Testis (tissue), 3 donors: ENCODE results near the gene C9orf50. TPM values are rescaled to one million over a fixed set of nuclear protein-coding genes. Genes with fewer than 3 reads are reported as not detected.

Experiments used
- DNase-seq: peaks from one replicate; pipeline ENCODE4 v3.0.0-alpha.2; 2019
- H3K27ac ChIP-seq, 2 donors: fragments of 200-600 bp; sonication (generic); one replicate each; pipeline ENCODE4 v1.5.1; 2019
- H3K27me3 ChIP-seq: fragments of 200-600 bp; sonication (generic); one replicate; pipeline ENCODE4 v1.5.1; 2019
- H3K36me3 ChIP-seq: fragments of 200-600 bp; sonication (generic); one replicate; pipeline ENCODE4 v1.5.1; 2017; ENCODE audit warnings: low read depth; ENCODE audit errors: missing control alignments
- H3K4me1 ChIP-seq: fragments of 200-600 bp; sonication (generic); one replicate; pipeline ENCODE4 v1.5.1; 2019
- H3K4me3 ChIP-seq, 2 donors: fragments of 200-600 bp; sonication (generic); one replicate each; pipeline ENCODE4 v1.5.1; 2017 to 2019
- H3K9me3 ChIP-seq: fragments of 200-600 bp; sonication (generic); one replicate; pipeline ENCODE4 v1.5.1; 2017
- CTCF ChIP-seq, 3 experiments: fragments of 450-650 bp in 2 of 3; fragments of 200-600 bp in 1 of 3; sonication (generic) in 1 of 3; IDR thresholded peaks; one replicate each; pipeline ENCODE4 v1.5.1; 2016 to 2019; ENCODE audit warnings: antibody characterized with exemption in 3 of 3, mild to moderate bottlenecking in 2 of 3, moderate library complexity in 1 of 3
- POLR2A ChIP-seq: fragments of 450-650 bp; IDR thresholded peaks from one replicate; pipeline ENCODE4 v1.6.1; 2017; ENCODE audit warnings: antibody characterized with exemption, mild to moderate bottlenecking, moderate library complexity
- WGBS, 2 donors: methylation state at CpG; one replicate each; pipeline ENCODE4 v1.1.5; 2018; 5-methylcytosine and 5-hydroxymethylcytosine counted together
- intact Hi-C: fragments of 100-400 bp; cut with DNase I; formaldehyde crosslinking; loops from one replicate; pipeline ENCODE4 v1.15.1; 2023; ENCODE audit warnings: low total_unique reads
- polyA plus RNA-seq: library from polyadenylated mRNA; stranded (reverse); fragments of 350-450 nt; fragmentation: Illumina TruSeq; extraction: RNeasy Lipid Tissue Mini Kit (QIAGEN cat#74804); gene quantifications from one replicate; pipeline ENCODE4 v1.2.3, GENCODE V29; 2014; ENCODE audit warnings: low read depth, low replicate concordance; ENCODE audit not compliant: insufficient read depth
- total RNA-seq, 2 donors: library from RNA; depleted of rRNA; stranded (reverse); fragments of >200 nt; gene quantifications; one replicate each; pipeline ENCODE4 v1.2.3, GENCODE V29; 2016

C9orf50 gene
- total and polyA plus RNA-seq, 3 donors from 2014 or later, result 3.7 to 14.6 (median 9.4) TPM

DNA sequence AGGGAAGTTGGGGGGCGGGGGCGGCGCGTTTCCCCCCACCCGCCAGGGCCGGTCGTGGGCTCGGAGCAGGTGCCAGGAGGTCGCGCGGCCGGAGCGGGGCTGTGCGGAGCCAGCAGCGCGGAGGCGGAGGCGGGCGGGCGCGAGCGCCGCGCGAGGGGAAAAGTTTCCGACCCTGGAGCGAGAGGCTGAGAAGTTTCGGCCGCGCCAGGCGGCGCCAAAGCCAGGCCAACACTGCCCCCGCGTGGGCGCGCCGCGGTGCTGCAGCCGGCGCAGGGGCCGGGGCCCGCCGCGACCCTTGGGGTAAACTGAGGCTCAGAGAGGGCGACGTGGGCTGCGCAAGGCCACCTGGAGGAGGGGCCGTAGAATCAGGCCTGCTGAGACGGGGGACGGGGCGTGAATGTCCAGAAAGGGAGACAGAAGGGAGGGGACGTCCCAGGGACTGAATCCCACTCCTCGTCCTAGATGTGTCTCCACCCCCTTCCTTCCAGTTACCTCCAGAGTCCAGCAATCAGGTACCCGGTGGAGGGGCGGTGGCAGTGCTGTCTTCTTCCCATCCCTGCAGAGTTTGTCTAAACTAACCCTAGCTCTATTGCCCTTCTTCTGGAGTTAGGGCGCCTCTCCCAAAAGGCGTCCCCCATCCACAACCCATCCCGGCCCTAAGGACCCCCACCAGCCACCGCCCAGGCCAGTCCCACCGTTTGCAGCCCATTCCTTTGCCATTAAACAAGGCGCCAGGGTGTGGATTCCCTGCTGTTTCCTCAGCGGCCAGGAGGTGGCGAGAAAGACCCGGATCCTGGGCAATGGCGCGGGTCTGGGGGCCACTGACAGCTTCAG, 10.2 kb downstream of the C9orf50 start:
- Histone ChIP-seq H3K27me3 (no peaks in the 10 kb centered on the region), H3K36me3 (no peaks in the 10 kb centered on the region), H3K27ac (peak overlapping the region; percentile 82 to 93), H3K4me3 (peak overlapping the region; percentile 63 to 66), H3K4me1 (peaks cover 31% of the 10 kb centered on the region), H3K9me3 (no peaks in the 10 kb centered on the region)
- no peak for TF ChIP-seq POLR2A
- TF ChIP-seq CTCF (IDR thresholded peaks at IDR 0.05), result peak; percentile 85 to 100 (median 100)
- intact Hi-C loops, result no loop called here
- peak; percentile 78 for DNase-seq
- WGBS, 2 donors, result 1% methylated on average over 13 to 66 of the region's 66 CpGs

DNA sequence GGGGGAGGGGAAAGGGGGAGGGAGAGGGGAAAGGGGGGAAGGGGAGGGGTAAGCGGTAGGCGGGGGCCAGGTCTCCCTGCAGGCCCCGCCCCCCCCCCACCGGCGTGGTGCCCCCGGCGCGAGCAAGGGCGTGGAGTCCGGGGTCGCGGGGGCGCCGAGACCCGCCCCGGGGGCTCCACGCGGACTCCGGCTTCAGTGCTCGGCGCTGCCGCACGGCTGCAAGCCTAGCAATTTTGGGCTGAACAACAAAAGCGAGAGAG, 10.8 kb downstream of the C9orf50 start:
- peaks cover 31% of the 10 kb centered on the region for H3K4me1 ChIP-seq
- H3K27ac ChIP-seq, result peak overlapping the region; percentile 82 to 93
- H3K4me3 ChIP-seq, result peak overlapping the region; percentile 63 to 66
- TF ChIP-seq CTCF (IDR thresholded peaks at IDR 0.05), result no peak
- TF ChIP-seq POLR2A, result no peak
- no peaks in the 10 kb centered on the region for H3K36me3 ChIP-seq
- DNase-seq, result no peak
- intact Hi-C loops, result no loop called here
- WGBS, 2 donors, result 1% methylated on average over 19 to 24 of the region's 24 CpGs
- H3K9me3 ChIP-seq, result no peaks in the 10 kb centered on the region
- H3K27me3 ChIP-seq, result no peaks in the 10 kb centered on the region

- no peak for TF ChIP-seq CTCF (IDR thresholded peaks at IDR 0.05)
- no peak for TF ChIP-seq POLR2A
- Histone ChIP-seq H3K4me1 (peaks cover 31% of the 10 kb centered on the region), H3K9me3 (no peaks in the 10 kb centered on the region), H3K27me3 (no peaks in the 10 kb centered on the region), H3K27ac (peak overlapping the region; percentile 82 to 93), H3K4me3 (peak overlapping the region; percentile 63 to 66), H3K36me3 (no peaks in the 10 kb centered on the region)
- DNase-seq, result peak; percentile 59
- 3 to 8% methylated on average over 16 to 29 of the region's 30 CpGs for WGBS, 2 donors
- intact Hi-C loops, result loop anchor here (5.0 to 10.0 kb wide), 3 partner anchors 115 to 472 kb away; partner anchors contain the start of gene IER5L
These were observed 11.3 kb downstream of the C9orf50 start for GRCh38 chr9:129609486-129610212.

GRCh38 chr9:129608561-129609481, 12.1 kb downstream of the C9orf50 start:
- 60 to 63% methylated on average over 12 to 27 of the region's 27 CpGs for WGBS, 2 donors
- TF ChIP-seq CTCF (IDR thresholded peaks at IDR 0.05) (no peak), POLR2A (no peak)
- H3K4me3 ChIP-seq, result no peak overlapping the region
- no peaks in the 10 kb centered on the region for H3K36me3 ChIP-seq
- DNase-seq, result no peak
- no peaks in the 10 kb centered on the region for H3K9me3 ChIP-seq
- H3K4me1 ChIP-seq, result peaks cover 31% of the 10 kb centered on the region
- no peaks in the 10 kb centered on the region for H3K27me3 ChIP-seq
- peak overlapping the region; percentile 82 to 93 for H3K27ac ChIP-seq
- intact Hi-C loops, result loop anchor here (5.0 to 10.0 kb wide), 3 partner anchors 114 to 472 kb away; partner anchors contain the start of gene IER5L
